Neural progenitor cell (in vitro differentiated cells): ENCODE measurements around the gene HHAT. TPM values are rescaled to one million over a fixed set of nuclear protein-coding genes. Genes with fewer than 3 reads are reported as not detected.
A peak's percentile ranks its signal among the peaks of the same experiment; 100 is the strongest.

Experiments
- DNase-seq: peaks from one replicate; pipeline ENCODE4 v3.0.0-alpha.2; 2016; ENCODE audit warnings: low spot score
- H2AFZ ChIP-seq: fragments of 200-600 bp; sonication (generic); replicated peaks from 2 replicates; pipeline ENCODE4 v1.6.1; 2016; ENCODE audit warnings: antibody characterized with exemption
- H3F3A ChIP-seq: fragments of 200-600 bp; sonication (generic); 2 replicates; pipeline ENCODE4 v1.6.1; 2016; ENCODE audit warnings: antibody characterized with exemption, low read depth
- H3K27ac ChIP-seq: fragments of 200-600 bp; sonication (generic); 2 replicates; pipeline ENCODE4 v1.5.1; 2016; ENCODE audit warnings: mild to moderate bottlenecking
- H3K27me3 ChIP-seq: fragments of 200-600 bp; sonication (generic); 2 replicates; pipeline ENCODE4 v1.6.1; 2016; ENCODE audit warnings: mild to moderate bottlenecking, moderate library complexity
- H3K36me3 ChIP-seq: fragments of 200-600 bp; sonication (generic); 2 replicates; pipeline ENCODE4 v1.5.1; 2016
- H3K4me1 ChIP-seq: fragments of 200-600 bp; sonication (generic); 2 replicates; pipeline ENCODE4 v1.6.1; 2016; ENCODE audit warnings: mixed run types
- H3K4me2 ChIP-seq: fragments of 200-600 bp; sonication (generic); 2 replicates; pipeline ENCODE4 v1.6.1; 2016
- H3K4me3 ChIP-seq: fragments of 200-600 bp; sonication (generic); 2 replicates; pipeline ENCODE4 v1.5.1; 2016
- H3K79me2 ChIP-seq: fragments of 200-600 bp; sonication (generic); 2 replicates; pipeline ENCODE4 v1.6.1; 2016; ENCODE audit warnings: low read depth
- H3K9ac ChIP-seq: fragments of 200-600 bp; sonication (generic); 2 replicates; pipeline ENCODE4 v1.6.1; 2016
- H3K9me3 ChIP-seq: fragments of 200-600 bp; sonication (generic); 2 replicates; pipeline ENCODE4 v1.5.1; 2016; ENCODE audit warnings: low read depth
- H4K20me1 ChIP-seq: fragments of 200-600 bp; sonication (generic); 2 replicates; pipeline ENCODE4 v1.6.1; 2016; ENCODE audit warnings: low read depth
- H3K27ac Mint-ChIP-seq: 3 replicates; pipeline ENCODE4 v1.8.0; 2021; ENCODE audit warnings: mixed read lengths
- H3K27me3 Mint-ChIP-seq: 2 replicates; pipeline ENCODE4 v1.8.0; 2022; ENCODE audit warnings: low read depth, mild to moderate bottlenecking, inconsistent platforms, moderate library complexity, mixed read lengths; ENCODE audit not compliant: insufficient read depth
- H3K36me3 Mint-ChIP-seq: 3 replicates; pipeline ENCODE4 v1.8.0; 2021; ENCODE audit warnings: mixed read lengths
- H3K4me1 Mint-ChIP-seq: 3 replicates; pipeline ENCODE4 v1.8.0; 2021; ENCODE audit warnings: mixed read lengths
- H3K4me3 Mint-ChIP-seq: 3 replicates; pipeline ENCODE4 v1.8.0; 2021; ENCODE audit warnings: mild to moderate bottlenecking, moderate library complexity, mixed read lengths
- H3K9me3 Mint-ChIP-seq: 3 replicates; pipeline ENCODE4 v1.8.0; 2020; ENCODE audit warnings: mixed read lengths
- EZH2 ChIP-seq: fragments of 200-600 bp; sonication (generic); IDR thresholded peaks from 2 replicates; pipeline ENCODE4 v1.6.1; 2017; ENCODE audit warnings: antibody characterized with exemption, mild to moderate bottlenecking, moderate library complexity
- EZH2phosphoT487 ChIP-seq: fragments of 200-600 bp; sonication (generic); IDR thresholded peaks from 2 replicates; pipeline ENCODE4 v1.6.1; 2017; ENCODE audit warnings: antibody characterized with exemption
- total RNA-seq: library from RNA; depleted of rRNA; stranded (reverse); fragments of >200 nt; gene quantifications from 2 replicates; pipeline ENCODE4 v1.2.3, GENCODE V29; 2015; ENCODE audit warnings: low replicate concordance
- TF ChIP-seq, protein P1 (sequence below): fragments of 200-600 bp; sonication (generic); IDR thresholded peaks from 2 replicates; pipeline ENCODE4 v1.5.1; 2017; ENCODE audit warnings: antibody characterized with exemption, mild to moderate bottlenecking

HHAT gene
- total RNA-seq, 1 donor from 2014 or later: 10.3 TPM

DNA sequence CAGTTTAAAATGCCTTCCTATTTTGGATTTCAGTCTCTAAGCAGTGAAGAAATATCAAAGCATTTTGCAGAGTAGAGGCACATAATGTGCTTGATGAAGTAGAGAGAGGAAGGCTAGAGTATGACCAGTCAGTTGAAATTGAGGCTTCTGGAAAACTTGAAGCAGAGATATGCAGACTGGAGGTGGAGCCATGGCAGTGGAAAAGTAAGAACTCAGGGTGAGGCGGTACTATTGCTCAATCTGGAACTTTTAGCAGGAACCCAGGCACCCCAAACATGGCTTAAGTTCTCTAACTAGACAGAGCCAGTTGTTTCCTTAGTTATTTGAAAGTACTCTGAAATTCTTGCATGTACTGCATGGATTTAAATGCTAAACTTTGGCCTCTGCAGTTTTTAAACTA is 288.6 kb downstream of the HHAT start:
- no peak overlapping the region for H3K27ac ChIP-seq
- H3K4me1 ChIP-seq: peaks cover 11% of the 10 kb centered on the region
- no peaks in the 10 kb centered on the region for H3K9me3 Mint-ChIP-seq
- no peak overlapping the region for H2AFZ ChIP-seq
- H3K9me3 ChIP-seq: no peaks in the 10 kb centered on the region
- no peak for TF ChIP-seq EZH2
- no peak for TF ChIP-seq EZH2phosphoT487
- no peaks in the 10 kb centered on the region for H3K36me3 Mint-ChIP-seq
- no peak overlapping the region for H3K4me3 Mint-ChIP-seq
- H3K9ac ChIP-seq: no peak overlapping the region
- DNase-seq: no peak
- H3K4me1 Mint-ChIP-seq: peaks cover 26% of the 10 kb centered on the region
- H3F3A ChIP-seq: no peaks in the 10 kb centered on the region
- H3K36me3 ChIP-seq: no peaks in the 10 kb centered on the region
- no peak overlapping the region for H3K27ac Mint-ChIP-seq
- H3K27me3 ChIP-seq: no peaks in the 10 kb centered on the region
- H3K4me2 ChIP-seq: no peak overlapping the region
- no peak overlapping the region for H3K4me3 ChIP-seq
- H4K20me1 ChIP-seq: no peaks in the 10 kb centered on the region
- H3K27me3 Mint-ChIP-seq: peaks cover 6% of the 10 kb centered on the region
- no peaks in the 10 kb centered on the region for H3K79me2 ChIP-seq

DNA sequence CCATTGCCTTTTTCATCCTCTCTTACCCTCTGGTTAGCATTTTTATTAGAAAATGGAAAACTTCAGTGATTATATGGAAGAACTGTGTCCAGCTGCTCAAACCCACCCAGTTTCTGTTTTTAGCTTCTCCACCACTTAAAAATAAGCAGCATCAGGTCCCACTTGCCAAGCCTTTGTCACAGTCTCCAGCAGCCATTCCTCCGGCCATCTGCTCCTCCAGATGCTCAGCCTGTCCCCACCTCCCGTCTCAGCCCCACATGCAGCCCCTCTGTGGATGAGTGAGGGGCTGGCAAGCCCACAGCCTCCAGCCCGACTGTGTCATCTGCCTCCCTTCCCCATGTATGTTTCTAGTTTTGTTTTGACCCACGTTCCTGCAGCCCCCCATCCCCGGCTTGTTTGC is 289.7 kb downstream of the HHAT start:
- Histone ChIP-seq H4K20me1 (no peaks in the 10 kb centered on the region), H3K4me3 (no peak overlapping the region), H3K36me3 (no peaks in the 10 kb centered on the region), H3K9me3 (no peaks in the 10 kb centered on the region), H3F3A (no peaks in the 10 kb centered on the region), H3K4me2 (no peak overlapping the region), H3K27ac (no peak overlapping the region), H3K79me2 (no peaks in the 10 kb centered on the region), H3K9ac (no peak overlapping the region), H2AFZ (no peak overlapping the region), H3K27me3 (no peaks in the 10 kb centered on the region), H3K4me1 (peaks cover 11% of the 10 kb centered on the region)
- Mint-ChIP-seq H3K4me1 (peaks cover 30% of the 10 kb centered on the region), H3K27me3 (peaks cover 8% of the 10 kb centered on the region), H3K4me3 (no peak overlapping the region), H3K27ac (peak overlapping the region; percentile 9), H3K36me3 (no peaks in the 10 kb centered on the region), H3K9me3 (no peaks in the 10 kb centered on the region)
- no peak for DNase-seq
- TF ChIP-seq EZH2phosphoT487: no peak
- no peak for TF ChIP-seq EZH2
- TF ChIP-seq, protein P1, sequence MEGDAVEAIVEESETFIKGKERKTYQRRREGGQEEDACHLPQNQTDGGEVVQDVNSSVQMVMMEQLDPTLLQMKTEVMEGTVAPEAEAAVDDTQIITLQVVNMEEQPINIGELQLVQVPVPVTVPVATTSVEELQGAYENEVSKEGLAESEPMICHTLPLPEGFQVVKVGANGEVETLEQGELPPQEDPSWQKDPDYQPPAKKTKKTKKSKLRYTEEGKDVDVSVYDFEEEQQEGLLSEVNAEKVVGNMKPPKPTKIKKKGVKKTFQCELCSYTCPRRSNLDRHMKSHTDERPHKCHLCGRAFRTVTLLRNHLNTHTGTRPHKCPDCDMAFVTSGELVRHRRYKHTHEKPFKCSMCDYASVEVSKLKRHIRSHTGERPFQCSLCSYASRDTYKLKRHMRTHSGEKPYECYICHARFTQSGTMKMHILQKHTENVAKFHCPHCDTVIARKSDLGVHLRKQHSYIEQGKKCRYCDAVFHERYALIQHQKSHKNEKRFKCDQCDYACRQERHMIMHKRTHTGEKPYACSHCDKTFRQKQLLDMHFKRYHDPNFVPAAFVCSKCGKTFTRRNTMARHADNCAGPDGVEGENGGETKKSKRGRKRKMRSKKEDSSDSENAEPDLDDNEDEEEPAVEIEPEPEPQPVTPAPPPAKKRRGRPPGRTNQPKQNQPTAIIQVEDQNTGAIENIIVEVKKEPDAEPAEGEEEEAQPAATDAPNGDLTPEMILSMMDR: no peak

DNA sequence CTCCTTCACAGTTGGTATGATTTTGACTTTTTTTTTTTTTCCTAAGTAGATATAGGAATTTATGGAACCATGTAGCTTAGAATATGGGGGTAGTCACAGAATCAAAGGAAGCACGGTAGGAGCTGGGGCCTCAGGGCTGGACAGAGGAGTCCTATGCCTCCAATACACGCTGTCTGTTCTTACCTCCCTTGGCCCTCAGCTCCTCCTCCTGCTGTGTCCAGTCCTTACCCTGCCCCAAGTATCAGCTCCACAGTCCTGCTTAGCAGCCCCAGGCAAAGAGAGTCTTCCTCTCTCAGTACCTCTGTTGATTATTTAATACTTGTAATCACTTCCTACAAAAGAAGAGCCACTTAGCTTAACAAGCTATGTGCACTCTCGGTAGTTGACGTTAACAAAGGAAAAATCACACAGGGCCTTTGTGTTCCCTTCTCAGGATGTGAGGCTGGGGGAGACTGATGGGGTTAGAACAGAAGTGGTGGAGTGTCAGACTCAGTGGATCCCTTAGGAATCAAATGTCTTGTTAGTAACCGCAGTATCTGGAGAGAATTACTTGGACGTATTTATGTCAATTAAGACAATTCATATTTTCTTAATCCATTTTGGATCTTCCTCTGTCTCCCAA is 292.3 kb downstream of the HHAT start:
- H3K27me3 Mint-ChIP-seq: peaks cover 8% of the 10 kb centered on the region
- no peak overlapping the region for H3K4me3 ChIP-seq
- no peak overlapping the region for H3K4me3 Mint-ChIP-seq
- no peaks in the 10 kb centered on the region for H3K79me2 ChIP-seq
- no peaks in the 10 kb centered on the region for H3F3A ChIP-seq
- no peaks in the 10 kb centered on the region for H3K9me3 Mint-ChIP-seq
- H3K4me2 ChIP-seq: peak overlapping the region; percentile 25
- TF ChIP-seq EZH2phosphoT487 (no peak), EZH2 (no peak)
- TF ChIP-seq, protein P1: no peak
- no peak overlapping the region for H2AFZ ChIP-seq
- H3K27ac Mint-ChIP-seq: peak overlapping the region; percentile 50
- no peaks in the 10 kb centered on the region for H3K36me3 Mint-ChIP-seq
- H3K9ac ChIP-seq: no peak overlapping the region
- H3K4me1 Mint-ChIP-seq: peaks cover 30% of the 10 kb centered on the region
- H3K27ac ChIP-seq: no peak overlapping the region
- H3K36me3 ChIP-seq: no peaks in the 10 kb centered on the region
- H3K9me3 ChIP-seq: no peaks in the 10 kb centered on the region
- H3K27me3 ChIP-seq: no peaks in the 10 kb centered on the region
- H3K4me1 ChIP-seq: peaks cover 11% of the 10 kb centered on the region
- peak; percentile 13 for DNase-seq
- no peaks in the 10 kb centered on the region for H4K20me1 ChIP-seq

DNA sequence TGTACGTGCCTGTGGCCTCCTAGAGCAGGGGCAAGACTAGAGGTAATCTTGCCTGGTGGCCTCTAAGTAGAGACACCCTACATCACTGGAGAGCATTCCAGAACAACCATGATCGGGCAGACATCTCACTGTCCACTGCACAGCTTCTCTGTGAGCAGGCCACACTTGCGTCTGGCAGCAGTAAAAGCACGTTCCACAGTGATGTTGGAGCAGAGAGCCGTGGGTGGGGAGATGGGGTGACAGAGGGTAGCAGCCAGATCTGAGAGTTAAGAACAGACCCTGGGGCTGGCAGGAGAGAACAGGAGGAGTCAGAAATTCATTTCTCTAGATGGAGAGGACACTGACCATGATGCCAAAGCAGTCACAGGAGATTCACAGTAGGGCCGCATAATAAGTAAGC is 293.0 kb downstream of the HHAT start:
- Histone ChIP-seq H2AFZ (no peak overlapping the region), H3K9me3 (no peaks in the 10 kb centered on the region), H3K27ac (no peak overlapping the region)

More for the DNA sequence above, 293.0 kb downstream of the HHAT start:
- Histone ChIP-seq H3K27me3 (no peaks in the 10 kb centered on the region), H3K4me2 (no peak overlapping the region), H3K4me3 (no peak overlapping the region), H3K4me1 (peaks cover 11% of the 10 kb centered on the region), H3K36me3 (no peaks in the 10 kb centered on the region), H3K79me2 (no peaks in the 10 kb centered on the region), H3F3A (no peaks in the 10 kb centered on the region), H4K20me1 (no peaks in the 10 kb centered on the region), H3K9ac (no peak overlapping the region)
- peaks cover 30% of the 10 kb centered on the region for H3K4me1 Mint-ChIP-seq
- peaks cover 8% of the 10 kb centered on the region for H3K27me3 Mint-ChIP-seq
- H3K27ac Mint-ChIP-seq: no peak overlapping the region
- no peaks in the 10 kb centered on the region for H3K36me3 Mint-ChIP-seq
- TF ChIP-seq EZH2phosphoT487 (no peak), EZH2 (no peak)
- no peak overlapping the region for H3K4me3 Mint-ChIP-seq
- H3K9me3 Mint-ChIP-seq: no peaks in the 10 kb centered on the region
- no peak for DNase-seq
